ENCODE measurements around the gene GPR143. TPM values are rescaled to one million over a fixed set of nuclear protein-coding genes. Genes with fewer than 3 reads are reported as not detected.
"Not testable (repeated sequence)": the region's sequence is repeated elsewhere in the genome, so short reads cannot be mapped to it uniquely, and the experiment has no call there.

Gene GPR143
- total RNA-seq, 1 donor from 2014 or later: 0.52 TPM

GRCh38 chrX:9770319-9770718 lies 4.7 kb upstream of the GPR143 start:
- Histone ChIP-seq H3K36me3 (ENCODE audit: control insufficient read depth in 3 of 3, insufficient read depth in 3 of 3, low read length in 3 of 3) (no peaks in the 10 kb centered on the region), H3K4me3 (ENCODE audit: low read length in 3 of 3) (no peak overlapping the region), H3K4me1 (ENCODE audit: control insufficient read depth in 3 of 3, insufficient read depth in 3 of 3, low read length in 3 of 3) (no peaks in the 10 kb centered on the region), H3K27me3 (ENCODE audit: control insufficient read depth in 3 of 3, insufficient read depth in 3 of 3, low read length in 3 of 3) (peaks cover 0 to 6% (median 0%) of the 10 kb centered on the region in 3 donors), H3K27ac (ENCODE audit: low read depth, low read length) (no peak overlapping the region), H3K9ac (ENCODE audit: low read depth in 1 of 3, low read length in 3 of 3) (no peak overlapping the region), H3K9me3 (ENCODE audit: control insufficient read depth in 3 of 3, low read length in 3 of 3) (no peaks in the 10 kb centered on the region)

- H3K27ac ChIP-seq (ENCODE audit: low read depth, low read length); H3K9me3 ChIP-seq (ENCODE audit: control insufficient read depth in 3 of 3, low read length in 3 of 3); H3K4me1 ChIP-seq (ENCODE audit: control insufficient read depth in 3 of 3, insufficient read depth in 3 of 3, low read length in 3 of 3); H3K9ac ChIP-seq (ENCODE audit: low read depth in 1 of 3, low read length in 3 of 3); H3K36me3 ChIP-seq (ENCODE audit: control insufficient read depth in 3 of 3, insufficient read depth in 3 of 3, low read length in 3 of 3); H3K27me3 ChIP-seq (ENCODE audit: control insufficient read depth in 3 of 3, insufficient read depth in 3 of 3, low read length in 3 of 3); H3K4me3 ChIP-seq (ENCODE audit: low read length in 3 of 3): not testable (repeated sequence)
Measured at GRCh38 chrX:9768321-9768839, 2.7 kb upstream of the GPR143 start.

GRCh38 chrX:9767375-9767774 lies 1.7 kb upstream of the GPR143 start:
- peaks cover 0 to 10% (median 10%) of the 10 kb centered on the region in 3 donors for H3K27me3 ChIP-seq (ENCODE audit: control insufficient read depth in 3 of 3, insufficient read depth in 3 of 3, low read length in 3 of 3)
- H3K4me1 ChIP-seq (ENCODE audit: control insufficient read depth in 3 of 3, insufficient read depth in 3 of 3, low read length in 3 of 3): no peaks in the 10 kb centered on the region
- no peaks in the 10 kb centered on the region for H3K9me3 ChIP-seq (ENCODE audit: control insufficient read depth in 3 of 3, low read length in 3 of 3)
- H3K27ac ChIP-seq (ENCODE audit: low read depth, low read length): no peak overlapping the region
- no peak overlapping the region for H3K4me3 ChIP-seq (ENCODE audit: low read length in 3 of 3)
- no peak overlapping the region for H3K9ac ChIP-seq (ENCODE audit: low read depth in 1 of 3, low read length in 3 of 3)
- no peaks in the 10 kb centered on the region for H3K36me3 ChIP-seq (ENCODE audit: control insufficient read depth in 3 of 3, insufficient read depth in 3 of 3, low read length in 3 of 3)

GRCh38 chrX:9765072-9765736 lies 443 bp downstream of the GPR143 start:
- Histone ChIP-seq H3K36me3 (ENCODE audit: control insufficient read depth in 3 of 3, insufficient read depth in 3 of 3, low read length in 3 of 3) (no peaks in the 10 kb centered on the region), H3K27ac (ENCODE audit: low read depth, low read length) (no peak overlapping the region), H3K9me3 (ENCODE audit: control insufficient read depth in 3 of 3, low read length in 3 of 3) (no peaks in the 10 kb centered on the region), H3K9ac (ENCODE audit: low read depth in 1 of 3, low read length in 3 of 3) (no peak overlapping the region), H3K27me3 (ENCODE audit: control insufficient read depth in 3 of 3, insufficient read depth in 3 of 3, low read length in 3 of 3) (peaks cover 0 to 10% (median 10%) of the 10 kb centered on the region in 3 donors), H3K4me3 (ENCODE audit: low read length in 3 of 3) (no peak overlapping the region), H3K4me1 (ENCODE audit: control insufficient read depth in 3 of 3, insufficient read depth in 3 of 3, low read length in 3 of 3) (no peaks in the 10 kb centered on the region)

GRCh38 chrX:9759337-9759736 lies 6.3 kb downstream of the GPR143 start:
- no peaks in the 10 kb centered on the region for H3K36me3 ChIP-seq (ENCODE audit: control insufficient read depth in 3 of 3, insufficient read depth in 3 of 3, low read length in 3 of 3)
- H3K4me1 ChIP-seq (ENCODE audit: control insufficient read depth in 3 of 3, insufficient read depth in 3 of 3, low read length in 3 of 3): no peaks in the 10 kb centered on the region
- H3K27me3 ChIP-seq (ENCODE audit: control insufficient read depth in 3 of 3, insufficient read depth in 3 of 3, low read length in 3 of 3): peaks cover 0 to 7% (median 0%) of the 10 kb centered on the region in 3 donors
- no peak overlapping the region for H3K9ac ChIP-seq (ENCODE audit: low read depth in 1 of 3, low read length in 3 of 3)
- H3K4me3 ChIP-seq (ENCODE audit: low read length in 3 of 3): no peak overlapping the region
- H3K27ac ChIP-seq (ENCODE audit: low read depth, low read length): no peak overlapping the region
- H3K9me3 ChIP-seq (ENCODE audit: control insufficient read depth in 3 of 3, low read length in 3 of 3): no peaks in the 10 kb centered on the region

- Histone ChIP-seq H3K27ac (ENCODE audit: low read depth, low read length) (no peak overlapping the region), H3K4me3 (ENCODE audit: low read length in 3 of 3) (no peak overlapping the region), H3K27me3 (ENCODE audit: control insufficient read depth in 3 of 3, insufficient read depth in 3 of 3, low read length in 3 of 3) (no peaks in the 10 kb centered on the region), H3K36me3 (ENCODE audit: control insufficient read depth in 3 of 3, insufficient read depth in 3 of 3, low read length in 3 of 3) (no peaks in the 10 kb centered on the region), H3K9ac (ENCODE audit: low read depth in 1 of 3, low read length in 3 of 3) (no peak overlapping the region), H3K4me1 (ENCODE audit: control insufficient read depth in 3 of 3, insufficient read depth in 3 of 3, low read length in 3 of 3) (no peaks in the 10 kb centered on the region), H3K9me3 (ENCODE audit: control insufficient read depth in 3 of 3, low read length in 3 of 3) (no peaks in the 10 kb centered on the region)
Measured at GRCh38 chrX:9758021-9758638, 7.5 kb downstream of the GPR143 start.

- Histone ChIP-seq H3K9me3 (ENCODE audit: control insufficient read depth in 3 of 3, low read length in 3 of 3) (no peaks in the 10 kb centered on the region), H3K9ac (ENCODE audit: low read depth in 1 of 3, low read length in 3 of 3) (no peak overlapping the region), H3K4me3 (ENCODE audit: low read length in 3 of 3) (no peak overlapping the region), H3K36me3 (ENCODE audit: control insufficient read depth in 3 of 3, insufficient read depth in 3 of 3, low read length in 3 of 3) (no peaks in the 10 kb centered on the region), H3K4me1 (ENCODE audit: control insufficient read depth in 3 of 3, insufficient read depth in 3 of 3, low read length in 3 of 3) (no peaks in the 10 kb centered on the region), H3K27ac (ENCODE audit: low read depth, low read length) (no peak overlapping the region), H3K27me3 (ENCODE audit: control insufficient read depth in 3 of 3, insufficient read depth in 3 of 3, low read length in 3 of 3) (no peaks in the 10 kb centered on the region)
Measured at GRCh38 chrX:9757366-9757765, 8.3 kb downstream of the GPR143 start.

- no peaks in the 10 kb centered on the region for H3K27me3 ChIP-seq (ENCODE audit: control insufficient read depth in 3 of 3, insufficient read depth in 3 of 3, low read length in 3 of 3)
- H3K36me3 ChIP-seq (ENCODE audit: control insufficient read depth in 3 of 3, insufficient read depth in 3 of 3, low read length in 3 of 3): no peaks in the 10 kb centered on the region
- no peaks in the 10 kb centered on the region for H3K4me1 ChIP-seq (ENCODE audit: control insufficient read depth in 3 of 3, insufficient read depth in 3 of 3, low read length in 3 of 3)
- no peak overlapping the region for H3K4me3 ChIP-seq (ENCODE audit: low read length in 3 of 3)
- H3K9ac ChIP-seq (ENCODE audit: low read depth in 1 of 3, low read length in 3 of 3): no peak overlapping the region
- no peak overlapping the region for H3K27ac ChIP-seq (ENCODE audit: low read depth, low read length)
- no peaks in the 10 kb centered on the region for H3K9me3 ChIP-seq (ENCODE audit: control insufficient read depth in 3 of 3, low read length in 3 of 3)
Measured at GRCh38 chrX:9749146-9749692, 16.4 kb downstream of the GPR143 start.

- H3K36me3 ChIP-seq (ENCODE audit: control insufficient read depth in 3 of 3, insufficient read depth in 3 of 3, low read length in 3 of 3): no peaks in the 10 kb centered on the region
- no peaks in the 10 kb centered on the region for H3K27me3 ChIP-seq (ENCODE audit: control insufficient read depth in 3 of 3, insufficient read depth in 3 of 3, low read length in 3 of 3)
- H3K4me3 ChIP-seq (ENCODE audit: low read length in 3 of 3): no peak overlapping the region
- H3K27ac ChIP-seq (ENCODE audit: low read depth, low read length): no peak overlapping the region
- no peaks in the 10 kb centered on the region for H3K9me3 ChIP-seq (ENCODE audit: control insufficient read depth in 3 of 3, low read length in 3 of 3)
- no peaks in the 10 kb centered on the region for H3K4me1 ChIP-seq (ENCODE audit: control insufficient read depth in 3 of 3, insufficient read depth in 3 of 3, low read length in 3 of 3)
- H3K9ac ChIP-seq (ENCODE audit: low read depth in 1 of 3, low read length in 3 of 3): no peak overlapping the region
Measured at GRCh38 chrX:9747644-9748043, 18.0 kb downstream of the GPR143 start.

- H3K9me3 ChIP-seq (ENCODE audit: control insufficient read depth in 3 of 3, low read length in 3 of 3): no peaks in the 10 kb centered on the region
- H3K27ac ChIP-seq (ENCODE audit: low read depth, low read length): no peak overlapping the region
- H3K9ac ChIP-seq (ENCODE audit: low read depth in 1 of 3, low read length in 3 of 3): no peak overlapping the region
- H3K27me3 ChIP-seq (ENCODE audit: control insufficient read depth in 3 of 3, insufficient read depth in 3 of 3, low read length in 3 of 3): no peaks in the 10 kb centered on the region
- no peak overlapping the region for H3K4me3 ChIP-seq (ENCODE audit: low read length in 3 of 3)
- no peaks in the 10 kb centered on the region for H3K36me3 ChIP-seq (ENCODE audit: control insufficient read depth in 3 of 3, insufficient read depth in 3 of 3, low read length in 3 of 3)
- no peaks in the 10 kb centered on the region for H3K4me1 ChIP-seq (ENCODE audit: control insufficient read depth in 3 of 3, insufficient read depth in 3 of 3, low read length in 3 of 3)
Measured at GRCh38 chrX:9746148-9746888, 19.3 kb downstream of the GPR143 start.

Data from skeletal muscle tissue (tissue), 4 donors.